Activated naive CD4-positive, alpha-beta T cell treated with anti-CD3 and anti-CD28 coated beads for 36 hours (primary cell): ENCODE results near the gene ANXA6. TPM values are rescaled to one million over a fixed set of nuclear protein-coding genes. Genes with fewer than 3 reads are reported as not detected.
A peak's percentile ranks its signal among the peaks of the same experiment; 100 is the strongest.

Source experiments
- CTCF ChIA-PET: fragments of 350-600 bp; sonication (Branson Sonifier 250); formaldehyde crosslinking; loops from one replicate; lab custom pipeline; 2021; ENCODE audit warnings: antibody characterized with exemption; lab: Charles Lee
- DNase-seq: peaks from one replicate; pipeline ENCODE4 v3.0.0-alpha.2; 2020
- H3K27ac Mint-ChIP-seq: one replicate; pipeline ENCODE4 v1.8.0; 2021; ENCODE audit warnings: mild to moderate bottlenecking, mixed read lengths
- H3K27me3 Mint-ChIP-seq: one replicate; pipeline ENCODE4 v1.8.0; 2021; ENCODE audit warnings: low read depth, mixed read lengths
- H3K36me3 Mint-ChIP-seq: one replicate; pipeline ENCODE4 v1.8.0; 2021; ENCODE audit warnings: low read depth, mixed read lengths
- H3K4me1 Mint-ChIP-seq: one replicate; pipeline ENCODE4 v1.8.0; 2021; ENCODE audit warnings: low read depth, mixed read lengths
- H3K4me3 Mint-ChIP-seq: one replicate; pipeline ENCODE4 v1.8.0; 2021; ENCODE audit warnings: mild to moderate bottlenecking, moderate library complexity, mixed read lengths
- H3K9me3 Mint-ChIP-seq: one replicate; pipeline ENCODE4 v1.8.0; 2021; ENCODE audit warnings: mixed read lengths
- intact Hi-C: fragments of 100-400 bp; cut with micrococcal nuclease; formaldehyde crosslinking; loops from one replicate; pipeline ENCODE4 v1.15.1; 2023
- total RNA-seq, 2 experiments: library from RNA; stranded (reverse); gene quantifications; one replicate each; pipeline ENCODE4 v1.2.3, GENCODE V29; 2021

Gene ANXA6
- total RNA-seq, 2 experiments from 2014 or later, result 272 to 284 TPM

DNA sequence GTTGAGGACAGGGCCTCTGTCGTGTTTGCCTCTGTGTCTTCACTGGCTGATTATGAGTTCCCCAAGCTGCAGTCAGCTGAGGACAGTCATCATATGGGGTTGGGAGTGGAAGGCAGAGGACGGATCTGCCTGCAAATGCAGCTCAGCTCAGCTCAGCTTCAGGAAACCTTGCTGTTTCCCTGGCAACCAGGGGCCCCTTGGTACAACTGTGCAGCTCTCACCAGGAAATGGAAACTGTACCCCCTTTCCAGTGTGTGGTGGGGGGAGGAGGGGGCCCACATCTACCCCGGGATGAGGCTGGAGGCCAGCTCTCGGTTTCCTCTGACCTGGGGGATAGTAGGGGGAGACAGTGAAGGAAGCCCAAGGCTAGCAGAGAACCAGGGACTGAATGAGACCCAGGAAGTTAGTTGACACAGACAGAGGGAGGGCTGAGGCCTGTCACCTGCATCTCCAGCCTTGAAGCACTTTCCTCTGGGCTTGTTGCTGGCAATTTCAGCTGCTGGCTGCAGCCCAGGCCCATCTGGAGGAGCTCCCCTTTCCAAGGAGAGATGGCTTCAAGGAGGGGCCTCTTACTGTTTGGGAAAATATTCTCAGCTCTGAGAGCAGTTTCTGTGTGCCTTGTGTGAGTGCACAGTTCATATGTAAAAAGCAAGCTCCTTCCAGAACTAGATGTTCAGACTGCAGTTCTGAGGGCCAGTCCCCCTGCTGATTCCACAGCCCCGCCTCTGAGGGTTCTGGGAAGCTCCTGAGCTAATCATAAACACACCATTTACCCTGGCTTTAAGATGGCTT is 6.9 kb downstream of the ANXA6 start:
- peaks cover 94% of the 10 kb centered on the region for H3K4me1 Mint-ChIP-seq
- CTCF ChIA-PET, result interaction anchor here (0.6 to 14.6 kb wide), 11 partner anchors 9 to 450 kb away, joined by 3 to 192 read pairs (median 4); partner anchors contain the start of gene RBM22
- H3K4me3 Mint-ChIP-seq, result peak overlapping the region; percentile 64
- peaks cover 22% of the 10 kb centered on the region for H3K36me3 Mint-ChIP-seq
- no peaks in the 10 kb centered on the region for H3K9me3 Mint-ChIP-seq
- intact Hi-C loops, result loop anchor here (1.0 to 10.0 kb wide), 13 partner anchors 9 to 739 kb away; partner anchors contain the start of genes G3BP1, RBM22 and SLC36A1
- peak overlapping the region; percentile 90 for H3K27ac Mint-ChIP-seq
- DNase-seq, result peak; percentile 91
- H3K27me3 Mint-ChIP-seq, result no peaks in the 10 kb centered on the region

DNA sequence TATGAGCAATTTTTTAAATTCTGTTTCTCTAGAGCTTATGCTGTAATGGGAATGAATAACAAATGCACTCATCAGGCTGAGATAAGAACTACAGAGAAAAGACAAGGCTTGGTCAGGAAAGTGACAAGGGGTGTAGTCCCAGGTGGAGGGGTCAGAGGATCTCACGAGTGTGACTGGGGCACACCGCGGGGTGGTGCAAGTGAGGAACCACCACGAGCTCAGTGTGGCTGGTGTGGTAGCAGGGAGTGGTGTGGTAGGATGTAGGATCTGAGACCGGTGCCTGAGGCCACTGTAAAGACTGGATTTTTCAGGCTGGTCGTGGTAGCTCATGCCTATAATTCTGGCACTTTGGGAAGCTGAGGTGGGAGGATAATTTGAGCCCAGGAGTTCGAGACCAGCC is 9.0 kb downstream of the ANXA6 start:
- Mint-ChIP-seq H3K4me1 (peaks cover 97% of the 10 kb centered on the region), H3K27me3 (no peaks in the 10 kb centered on the region), H3K27ac (peak overlapping the region; percentile 90), H3K4me3 (no peak overlapping the region), H3K9me3 (no peaks in the 10 kb centered on the region), H3K36me3 (peaks cover 30% of the 10 kb centered on the region)
- intact Hi-C loops, result no loop called here
- CTCF ChIA-PET, result interaction anchor here (0.8 to 14.6 kb wide), 7 partner anchors 12 to 90 kb away, joined by 3 to 192 read pairs (median 6); no protein-coding TSS in a partner anchor
- peak; percentile 38 for DNase-seq

DNA sequence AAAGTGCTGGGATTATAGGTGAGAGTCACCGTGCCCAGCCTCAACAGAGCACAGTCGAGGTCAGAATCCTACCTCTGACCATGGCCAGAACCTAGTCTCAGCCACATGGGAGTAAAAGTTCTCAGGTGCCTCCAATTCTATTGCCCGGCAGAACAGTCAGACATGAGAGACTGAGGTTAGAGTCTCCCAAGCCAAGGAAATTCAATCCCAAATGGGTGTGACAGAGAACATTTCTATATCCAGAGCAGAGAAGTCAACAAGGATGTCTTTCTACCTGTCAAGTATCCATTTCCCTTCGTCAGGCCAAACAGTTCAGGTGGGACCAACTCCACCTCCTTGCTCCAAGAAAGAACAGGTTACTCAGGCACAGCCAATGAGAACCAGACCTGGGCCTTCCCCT is 10.5 kb downstream of the ANXA6 start:
- no peak overlapping the region for H3K4me3 Mint-ChIP-seq
- H3K9me3 Mint-ChIP-seq, result no peaks in the 10 kb centered on the region
- intact Hi-C loops, result no loop called here
- H3K4me1 Mint-ChIP-seq, result peaks cover 96% of the 10 kb centered on the region
- peak overlapping the region; percentile 20 for H3K27ac Mint-ChIP-seq
- H3K27me3 Mint-ChIP-seq, result no peaks in the 10 kb centered on the region
- CTCF ChIA-PET, result interaction anchor here (2.3 to 14.6 kb wide), 2 partner anchors 18 kb away, joined by 18 to 192 read pairs; no protein-coding TSS in a partner anchor
- peaks cover 29% of the 10 kb centered on the region for H3K36me3 Mint-ChIP-seq
- DNase-seq, result no peak

- no peaks in the 10 kb centered on the region for H3K27me3 Mint-ChIP-seq
- no peak for DNase-seq
- intact Hi-C loops, result no loop called here
- CTCF ChIA-PET, result interaction anchor here (0.9 to 14.6 kb wide), 2 partner anchors 17 to 19 kb away, joined by 3 to 192 read pairs; no protein-coding TSS in a partner anchor
- H3K36me3 Mint-ChIP-seq, result peaks cover 36% of the 10 kb centered on the region
- peaks cover 96% of the 10 kb centered on the region for H3K4me1 Mint-ChIP-seq
- no peak overlapping the region for H3K4me3 Mint-ChIP-seq
- peak overlapping the region; percentile 57 for H3K27ac Mint-ChIP-seq
- no peaks in the 10 kb centered on the region for H3K9me3 Mint-ChIP-seq
These were observed 11.5 kb downstream of the ANXA6 start for GRCh38 chr5:151146061-151146460.

- no peak for DNase-seq
- intact Hi-C loops, result no loop called here
- Mint-ChIP-seq H3K4me3 (no peak overlapping the region), H3K27me3 (no peaks in the 10 kb centered on the region), H3K9me3 (no peaks in the 10 kb centered on the region), H3K4me1 (peaks cover 95% of the 10 kb centered on the region), H3K27ac (peak overlapping the region; percentile 68), H3K36me3 (peaks cover 38% of the 10 kb centered on the region)
- CTCF ChIA-PET, result interaction anchor here (1.1 to 14.6 kb wide), 4 partner anchors 10 to 93 kb away, joined by 5 to 192 read pairs (median 5); no protein-coding TSS in a partner anchor
These were observed 12.7 kb downstream of the ANXA6 start for GRCh38 chr5:151144922-151145321.

DNA sequence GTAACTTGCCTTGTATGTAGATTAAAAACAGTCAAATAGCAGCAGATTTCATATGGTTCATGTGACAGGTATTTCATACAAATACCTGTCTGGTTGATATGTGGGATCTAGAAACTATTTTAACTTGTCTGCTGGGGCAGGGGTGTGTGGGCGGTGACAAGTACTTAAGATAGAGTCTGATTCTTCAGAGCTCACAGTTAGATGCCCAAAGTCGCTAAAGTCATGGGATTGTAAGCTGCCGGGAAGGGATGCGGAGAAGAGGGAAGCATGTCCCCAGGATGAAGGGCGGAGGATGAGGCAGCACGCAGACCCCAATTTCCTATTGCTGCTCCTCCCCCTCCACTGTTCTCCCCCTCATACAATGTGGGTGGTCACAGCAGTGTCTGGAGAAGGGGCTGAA is 13.3 kb downstream of the ANXA6 start:
- intact Hi-C loops, result no loop called here
- Mint-ChIP-seq H3K27ac (peak overlapping the region; percentile 68), H3K4me3 (no peak overlapping the region), H3K27me3 (no peaks in the 10 kb centered on the region), H3K36me3 (peaks cover 41% of the 10 kb centered on the region), H3K4me1 (peaks cover 93% of the 10 kb centered on the region), H3K9me3 (no peaks in the 10 kb centered on the region)
- DNase-seq, result no peak
- CTCF ChIA-PET, result interaction anchor here (0.6 to 14.6 kb wide), 5 partner anchors 10 to 92 kb away, joined by 4 to 192 read pairs (median 5); no protein-coding TSS in a partner anchor

DNA sequence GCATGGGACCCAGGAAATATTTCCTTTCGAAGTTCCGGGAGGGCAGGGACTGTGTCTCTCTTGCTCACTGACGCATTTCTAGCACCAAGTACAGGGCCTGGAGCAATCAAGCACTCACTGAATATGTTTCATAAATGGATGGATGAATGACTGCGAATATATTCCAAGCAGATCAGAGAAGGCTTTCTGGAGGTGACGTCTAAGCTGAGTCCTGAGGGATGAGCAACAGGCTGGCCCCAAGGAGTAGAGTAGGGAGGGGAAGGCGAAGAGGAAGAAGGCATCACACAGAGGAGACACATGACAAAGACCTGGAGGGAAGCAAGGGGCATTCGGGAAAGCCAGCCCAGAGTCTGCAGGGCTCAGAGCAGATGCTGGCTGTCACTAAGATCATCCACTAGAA is 13.9 kb downstream of the ANXA6 start:
- no peak for DNase-seq
- Mint-ChIP-seq H3K27me3 (no peaks in the 10 kb centered on the region), H3K4me3 (no peak overlapping the region), H3K36me3 (peaks cover 47% of the 10 kb centered on the region), H3K9me3 (no peaks in the 10 kb centered on the region), H3K27ac (peak overlapping the region; percentile 68), H3K4me1 (peaks cover 94% of the 10 kb centered on the region)
- intact Hi-C loops, result no loop called here
- CTCF ChIA-PET, result interaction anchor here (0.6 to 14.6 kb wide), 6 partner anchors 9 to 29 kb away, joined by 4 to 192 read pairs (median 28); partner anchors contain the start of gene ANXA6

- no peaks in the 10 kb centered on the region for H3K9me3 Mint-ChIP-seq
- DNase-seq, result no peak
- H3K4me1 Mint-ChIP-seq, result peaks cover 94% of the 10 kb centered on the region
- no peaks in the 10 kb centered on the region for H3K27me3 Mint-ChIP-seq
- CTCF ChIA-PET, result interaction anchor here (1.2 to 14.6 kb wide), 7 partner anchors 8 to 360 kb away, joined by 3 to 192 read pairs (median 26); partner anchors contain the start of gene ANXA6
- peak overlapping the region; percentile 57 for H3K27ac Mint-ChIP-seq
- H3K36me3 Mint-ChIP-seq, result peaks cover 52% of the 10 kb centered on the region
- no peak overlapping the region for H3K4me3 Mint-ChIP-seq
- intact Hi-C loops, result no loop called here
These were observed 14.6 kb downstream of the ANXA6 start for GRCh38 chr5:151142933-151143332.

DNA sequence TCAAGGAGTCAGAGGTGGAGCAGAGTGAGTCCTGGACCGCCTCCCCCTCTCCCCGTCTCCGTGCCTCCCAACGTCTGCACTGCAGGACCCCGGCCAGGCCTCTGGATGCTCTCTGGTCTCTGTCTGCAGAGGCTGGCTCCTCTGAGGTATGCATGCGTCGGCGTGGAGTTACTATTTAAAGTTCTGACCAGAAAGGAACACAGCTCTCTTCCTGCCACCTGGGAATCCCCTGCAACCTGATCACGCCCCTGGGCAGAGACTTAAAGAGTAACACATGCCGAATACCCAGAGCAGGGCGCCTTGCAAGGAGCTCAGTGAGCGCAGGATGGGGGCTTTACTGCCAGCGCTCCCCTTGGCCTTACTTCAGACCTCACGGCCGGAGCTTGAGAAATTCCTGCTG is 16.0 kb downstream of the ANXA6 start:
- DNase-seq, result peak; percentile 88
- Mint-ChIP-seq H3K4me1 (peaks cover 86% of the 10 kb centered on the region), H3K9me3 (no peaks in the 10 kb centered on the region), H3K27me3 (no peaks in the 10 kb centered on the region), H3K4me3 (peak overlapping the region; percentile 67), H3K27ac (peak overlapping the region; percentile 82), H3K36me3 (peaks cover 57% of the 10 kb centered on the region)
- CTCF ChIA-PET, result interaction anchor here (0.7 to 14.6 kb wide), 15 partner anchors 9 to 359 kb away, joined by 3 to 192 read pairs (median 4); partner anchors contain the start of genes ANXA6, CCDC69 and GM2A
- intact Hi-C loops, result loop anchor here (1.0 kb wide), 3 partner anchors 9 to 15 kb away; no protein-coding TSS in a partner anchor

DNA sequence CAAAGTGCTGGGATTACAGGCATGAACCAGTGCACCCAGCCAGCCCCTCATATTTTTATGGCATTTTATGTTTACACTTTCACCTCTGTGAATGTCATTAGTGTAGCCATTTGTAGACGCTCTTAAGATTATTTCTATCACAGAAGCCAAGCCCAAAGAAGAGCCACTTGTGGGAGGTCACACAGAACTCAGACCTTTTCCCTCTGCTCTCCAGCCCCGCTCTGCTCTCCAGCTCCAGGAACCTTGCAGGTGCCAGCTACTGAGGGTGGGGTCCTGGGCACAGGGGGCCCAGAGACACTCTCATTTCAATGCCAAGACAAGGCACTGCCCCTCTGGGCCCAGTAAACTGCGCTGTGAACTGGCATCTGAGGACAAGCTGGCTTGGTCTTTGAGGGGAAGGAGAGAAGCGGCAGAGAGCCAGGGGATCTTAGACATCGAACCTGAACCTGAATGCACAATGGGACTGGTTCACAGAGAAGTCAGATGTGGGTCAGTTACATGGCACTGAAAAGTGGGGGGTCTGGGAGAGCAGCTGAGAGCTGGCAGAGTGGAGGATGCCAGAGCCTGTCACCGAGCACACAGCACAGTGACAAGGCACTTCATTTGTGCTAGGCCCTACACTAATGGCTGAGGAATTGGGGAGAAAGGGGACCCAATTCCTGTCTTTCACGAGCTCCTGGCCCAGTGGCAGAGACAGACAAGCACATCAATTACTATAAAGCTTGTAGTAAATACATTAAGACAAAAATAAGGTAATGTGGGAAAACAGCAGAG is 16.7 kb downstream of the ANXA6 start:
- Mint-ChIP-seq H3K4me1 (peaks cover 81% of the 10 kb centered on the region), H3K4me3 (peak overlapping the region; percentile 67), H3K36me3 (peaks cover 55% of the 10 kb centered on the region), H3K9me3 (no peaks in the 10 kb centered on the region), H3K27me3 (no peaks in the 10 kb centered on the region), H3K27ac (peak overlapping the region; percentile 82)
- no peak for DNase-seq
- CTCF ChIA-PET, result interaction anchor here (1.0 to 14.6 kb wide), 11 partner anchors 10 to 112 kb away, joined by 3 to 192 read pairs (median 5); partner anchors contain the start of genes ANXA6, CCDC69 and GM2A
- intact Hi-C loops, result loop anchor here (1.0 kb wide), 3 partner anchors 9 to 15 kb away; no protein-coding TSS in a partner anchor

DNA sequence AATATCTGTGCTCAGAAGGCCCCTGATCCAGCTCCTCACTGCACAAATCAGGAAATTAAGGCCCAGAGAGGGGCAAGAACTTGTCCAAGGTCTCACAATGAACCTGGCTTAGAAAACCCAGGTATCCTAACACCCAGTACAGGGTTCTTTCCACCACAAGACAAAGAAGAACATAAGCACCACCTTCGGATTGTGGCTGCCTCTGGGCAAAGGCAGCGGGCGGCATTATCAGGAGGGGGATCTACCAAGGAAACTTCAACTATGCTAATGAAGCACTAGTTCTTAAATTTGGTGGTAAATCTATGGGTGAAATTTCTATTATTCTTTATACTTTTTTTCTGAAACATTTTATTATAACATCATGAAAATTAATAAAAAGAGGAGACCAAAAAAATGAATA is 17.9 kb downstream of the ANXA6 start:
- intact Hi-C loops, result no loop called here
- Mint-ChIP-seq H3K36me3 (peaks cover 51% of the 10 kb centered on the region), H3K4me3 (no peak overlapping the region), H3K9me3 (no peaks in the 10 kb centered on the region), H3K4me1 (peaks cover 78% of the 10 kb centered on the region), H3K27me3 (no peaks in the 10 kb centered on the region), H3K27ac (peak overlapping the region; percentile 57)
- no peak for DNase-seq
- CTCF ChIA-PET, result interaction anchor here (5.3 to 14.6 kb wide), 2 partner anchors 11 to 26 kb away, joined by 38 to 192 read pairs; no protein-coding TSS in a partner anchor
